ENCODE results near the gene CCDC195. TPM values are rescaled to one million over a fixed set of nuclear protein-coding genes. Genes with fewer than 3 reads are reported as not detected.

CCDC195 gene
- total RNA-seq, 2 donors from 2014 or later = not detected

DNA sequence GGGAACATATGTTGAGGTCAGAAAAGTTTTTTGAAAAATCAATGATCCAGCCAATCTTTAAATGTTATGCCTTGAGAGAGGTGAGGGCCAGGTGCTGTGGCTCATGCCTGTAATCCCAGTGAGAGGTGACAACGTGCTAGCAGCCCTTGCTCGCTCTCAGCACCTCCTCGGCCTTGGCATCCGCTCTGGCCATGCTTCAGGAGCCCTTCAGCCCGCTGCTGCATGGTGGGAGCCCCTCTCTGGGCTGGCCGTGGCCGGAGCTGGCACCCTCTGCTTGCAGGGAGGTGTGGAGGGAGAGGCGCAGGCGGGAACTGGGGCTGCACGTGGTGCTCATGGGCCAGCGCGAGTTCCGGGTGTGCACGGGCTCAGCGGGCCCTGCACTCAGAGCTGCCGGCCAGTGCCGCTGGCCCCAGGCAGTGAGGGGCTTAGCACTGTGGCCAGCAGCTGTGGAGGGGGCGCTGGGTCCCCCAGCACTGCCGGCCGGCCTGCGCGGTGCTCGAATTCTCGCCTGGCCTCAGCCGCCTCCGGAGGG is 61.1 kb downstream of the CCDC195 start:
- ATAC-seq (no peak), DNase-seq (no peak)
- intact Hi-C loops (cut with DNase I, micrococcal nuclease) = loop anchor here in 1 of 2 donors (10.0 kb wide), 1 partner anchor 300 kb away; no protein-coding TSS in a partner anchor

Other genes with a start within 250 kb of the CCDC195 start
- 10 to 100 TPM; 83.1 to 87.2 TPM for gene CUL3, start 131.0 kb downstream of the CCDC195 start, total RNA-seq

All from left colon (tissue), 2 donors.